ENCODE results near the gene MOGAT2. TPM values are rescaled to one million over a fixed set of nuclear protein-coding genes. Genes with fewer than 3 reads are reported as not detected.
A peak's percentile ranks its signal among the peaks of the same experiment; 100 is the strongest.
"Not testable (repeated sequence)": the region's sequence is repeated elsewhere in the genome, so short reads cannot be mapped to it uniquely, and the experiment has no call there.

Gene MOGAT2
- total RNA-seq (not detected), polyA plus RNA-seq (not detected), total RNA-seq (0 to 0.07 (median 0) reads per million in 6 experiments)

- no peaks in the 10 kb centered on the region for H3K4me1 Mint-ChIP-seq
- DNase-seq (no peak), ATAC-seq (no peak)
- no peak within 1 kb of the TSS for H3K27ac Mint-ChIP-seq
- H3K36me3 Mint-ChIP-seq, result no peaks in the 10 kb centered on the region
- no peak within 1 kb of the TSS for H3K4me3 Mint-ChIP-seq
- H3K9me3 Mint-ChIP-seq, result no peaks in the 10 kb centered on the region
- H3K27me3 Mint-ChIP-seq, result peaks cover 0 to 5% (median 2%) of the 10 kb centered on the region in 5 donors
- POLR2A ChIA-PET, result no interaction called here
Observed at GRCh38 chr11:75717608-75718418, at the start of gene MOGAT2. TSS of gene MOGAT2 (plus strand) at chr11:75717838. CDS start at chr11:75717889, 51 bp downstream.

GRCh38 chr11:75668451-75669297 lies 49.0 kb upstream of the MOGAT2 start, which contains the start of gene MAP6:
TSS of gene MAP6 (minus strand) at chr11:75669038. CDS start at chr11:75668369, 669 bp downstream.
- peak within 1 kb of the TSS; percentile 75 to 89 (median 84) for H3K4me3 Mint-ChIP-seq
- ATAC-seq (peak; percentile 48 to 53), DNase-seq (peak in 2 of 10 donors; percentile 7 to 14)
- H3K9me3 Mint-ChIP-seq, result peaks cover 0 to 9% (median 0%) of the 10 kb centered on the region in 9 donors
- POLR2A ChIA-PET, result no interaction called here
- peaks cover 0 to 15% (median 0%) of the 10 kb centered on the region in 3 donors for H3K36me3 Mint-ChIP-seq
- peaks cover 48 to 71% (median 65%) of the 10 kb centered on the region in 5 donors for H3K27me3 Mint-ChIP-seq
- H3K27ac Mint-ChIP-seq, result no peak within 1 kb of the TSS
- H3K4me1 Mint-ChIP-seq, result peaks cover 10 to 14% (median 13%) of the 10 kb centered on the region in 4 donors

- Mint-ChIP-seq H3K9me3 (peaks cover 0 to 14% (median 2%) of the 10 kb centered on the region in 9 donors), H3K4me1 (peaks cover 0 to 2% (median under 1%) of the 10 kb centered on the region in 4 donors), H3K4me3 (no peak overlapping the region), H3K36me3 (peaks cover 0 to 15% (median 0%) of the 10 kb centered on the region in 3 donors), H3K27me3 (peaks cover 27 to 59% (median 39%) of the 10 kb centered on the region in 5 donors), H3K27ac (no peak overlapping the region)
- POLR2A ChIA-PET, result no interaction called here
- DNase-seq (no peak), ATAC-seq (no peak)
Observed at GRCh38 chr11:75673977-75674582, 43.6 kb upstream of the MOGAT2 start.

- POLR2A ChIA-PET, result no interaction called here
- DNase-seq (no peak), ATAC-seq (no peak)
- Mint-ChIP-seq H3K4me3 (no peak overlapping the region), H3K36me3 (peaks cover 0 to 6% (median 0%) of the 10 kb centered on the region in 3 donors), H3K27ac (no peak overlapping the region), H3K4me1 (no peaks in the 10 kb centered on the region), H3K27me3 (peaks cover 8 to 36% (median 17%) of the 10 kb centered on the region in 5 donors), H3K9me3 (peaks cover 0 to 12% (median 2%) of the 10 kb centered on the region in 9 donors)
Observed at GRCh38 chr11:75677275-75677674, 40.4 kb upstream of the MOGAT2 start.

GRCh38 chr11:75677909-75678308 lies 39.7 kb upstream of the MOGAT2 start:
- peaks cover 0 to 12% (median 2%) of the 10 kb centered on the region in 9 donors for H3K9me3 Mint-ChIP-seq
- peaks cover 0 to 6% (median 0%) of the 10 kb centered on the region in 3 donors for H3K36me3 Mint-ChIP-seq
- peaks cover 8 to 39% (median 17%) of the 10 kb centered on the region in 5 donors for H3K27me3 Mint-ChIP-seq
- H3K27ac Mint-ChIP-seq, result no peak overlapping the region
- ATAC-seq (no peak), DNase-seq (no peak)
- no peaks in the 10 kb centered on the region for H3K4me1 Mint-ChIP-seq
- POLR2A ChIA-PET, result no interaction called here
- H3K4me3 Mint-ChIP-seq, result no peak overlapping the region

- no peak for DNase-seq
- H3K9me3 Mint-ChIP-seq, result peaks cover 0 to 19% (median 3%) of the 10 kb centered on the region in 9 donors
- no peak for ATAC-seq
- H3K36me3 Mint-ChIP-seq, result peaks cover 0 to 9% (median 0%) of the 10 kb centered on the region in 3 donors
- POLR2A ChIA-PET, result interaction anchor here (0.7 kb wide), 1 partner anchor 350 kb away, joined by 5 read pairs; no protein-coding TSS in a partner anchor
- H3K27me3 Mint-ChIP-seq, result peaks cover 16 to 38% (median 25%) of the 10 kb centered on the region in 5 donors
- H3K4me3 Mint-ChIP-seq, result no peak overlapping the region
- H3K27ac Mint-ChIP-seq, result no peak overlapping the region
- no peaks in the 10 kb centered on the region for H3K4me1 Mint-ChIP-seq
Observed at GRCh38 chr11:75678620-75679259, 38.9 kb upstream of the MOGAT2 start.

GRCh38 chr11:75679566-75679965 lies 38.1 kb upstream of the MOGAT2 start:
- no peaks in the 10 kb centered on the region for H3K4me1 Mint-ChIP-seq
- H3K9me3 Mint-ChIP-seq, result peaks cover 0 to 22% (median 3%) of the 10 kb centered on the region in 9 donors
- H3K27ac Mint-ChIP-seq, result no peak overlapping the region
- peaks cover 0 to 12% (median 0%) of the 10 kb centered on the region in 3 donors for H3K36me3 Mint-ChIP-seq
- ATAC-seq (no peak), DNase-seq (no peak)
- POLR2A ChIA-PET, result no interaction called here
- no peak overlapping the region for H3K4me3 Mint-ChIP-seq
- peaks cover 24 to 36% (median 30%) of the 10 kb centered on the region in 5 donors for H3K27me3 Mint-ChIP-seq

GRCh38 chr11:75683856-75684255 lies 33.8 kb upstream of the MOGAT2 start:
- ATAC-seq, H3K27ac Mint-ChIP-seq, DNase-seq, H3K4me1 Mint-ChIP-seq, H3K4me3 Mint-ChIP-seq, POLR2A ChIA-PET: not testable (repeated sequence)
- peaks cover 37 to 59% (median 47%) of the 10 kb centered on the region in 5 donors for H3K27me3 Mint-ChIP-seq
- H3K9me3 Mint-ChIP-seq, result peaks cover 11 to 54% (median 28%) of the 10 kb centered on the region in 9 donors
- H3K36me3 Mint-ChIP-seq, result peaks cover 2 to 40% (median 11%) of the 10 kb centered on the region in 3 donors

GRCh38 chr11:75689863-75690609 lies 27.6 kb upstream of the MOGAT2 start:
- Mint-ChIP-seq H3K9me3 (peaks cover 6 to 30% (median 18%) of the 10 kb centered on the region in 9 donors), H3K27me3 (peaks cover 32 to 85% (median 39%) of the 10 kb centered on the region in 5 donors), H3K4me1 (peaks cover 0 to 13% (median 0%) of the 10 kb centered on the region in 4 donors), H3K27ac (peak overlapping the region in 2 of 10 donors; percentile 5 to 68), H3K4me3 (peak overlapping the region in 1 of 10 donors; percentile 52), H3K36me3 (peaks cover 2 to 28% (median 6%) of the 10 kb centered on the region in 3 donors)
- DNase-seq (no peak), ATAC-seq (peak in 1 of 2 donors; percentile 14)
- POLR2A ChIA-PET, result no interaction called here

- POLR2A ChIA-PET, result interaction anchor here (0.7 kb wide), 1 partner anchor 85 kb away, joined by 4 read pairs; no protein-coding TSS in a partner anchor
- Mint-ChIP-seq H3K4me1 (peaks cover 0 to 13% (median 0%) of the 10 kb centered on the region in 4 donors), H3K4me3 (no peak overlapping the region), H3K9me3 (peaks cover 0 to 14% (median under 1%) of the 10 kb centered on the region in 9 donors), H3K27me3 (peaks cover 32 to 85% (median 43%) of the 10 kb centered on the region in 5 donors), H3K27ac (no peak overlapping the region), H3K36me3 (peaks cover under 1 to 10% (median 2%) of the 10 kb centered on the region in 3 donors)
- ATAC-seq, result no peak
- DNase-seq, result no peak
Observed at GRCh38 chr11:75691804-75692203, 25.8 kb upstream of the MOGAT2 start.

Data from naive thymus-derived CD8-positive, alpha-beta T cell (primary cell).